ENCODE results near the gene BABAM2.

- no peak for TF ChIP-seq SP1 (IDR thresholded peaks at IDR 0.05)
- TF ChIP-seq FOXA1 (IDR thresholded peaks at IDR 0.05): no peak
- no peak for TF ChIP-seq L3MBTL2 (conservative IDR thresholded peaks at IDR 0.05)
- TF ChIP-seq NFRKB (IDR thresholded peaks at IDR 0.05): no peak
- TF ChIP-seq FOXM1 (IDR thresholded peaks at IDR 0.05; ENCODE audit: borderline replicate concordance): no peak
- TF ChIP-seq HDGF (IDR thresholded peaks at IDR 0.05; ENCODE audit: borderline replicate concordance): no peak
Observed at GRCh38 chr2:27920148-27920885, 29.8 kb downstream of the BABAM2 start.

Data from HEK293T (cell line).